NK-92 treated with Interleukin-12 subunit alpha and Interleukin-12 subunit beta, amount 100 ng/mL, for 24 hours (cell line): ENCODE results near the gene PBX3.

Experiments
- DNase-seq: peaks from one replicate; lab custom pipeline; 2025; lab: John Stamatoyannopoulos, UW

The PBX3 gene

GRCh38 chr9:125747053-125747764 is at the start of gene PBX3:
TSS of gene PBX3 (plus strand) at chr9:125747373.
- DNase-seq, result peak; percentile 23

- no peak for DNase-seq
These were observed 47.3 kb upstream of the PBX3 start for GRCh38 chr9:125699870-125700269.

- no peak for DNase-seq
These were observed 46.4 kb upstream of the PBX3 start for GRCh38 chr9:125700791-125701190.

- no peak for DNase-seq
These were observed 45.8 kb upstream of the PBX3 start for GRCh38 chr9:125701351-125701750.

GRCh38 chr9:125703662-125704061 is 43.5 kb upstream of the PBX3 start:
- no peak for DNase-seq

- DNase-seq, result no peak
These were observed 41.3 kb upstream of the PBX3 start for GRCh38 chr9:125705893-125706292.

GRCh38 chr9:125706651-125707471 is 40.3 kb upstream of the PBX3 start, which contains the start of gene MAPKAP1:
TSS of gene MAPKAP1 (minus strand) at chr9:125707208. CDS start at chr9:125672574, 34,634 bp downstream.
- peak; percentile 90 for DNase-seq

- DNase-seq, result no peak
These were observed 39.7 kb upstream of the PBX3 start for GRCh38 chr9:125707472-125707804.

- no peak for DNase-seq
These were observed 20.6 kb upstream of the PBX3 start for GRCh38 chr9:125726456-125727132.

- DNase-seq, result no peak
These were observed 17.0 kb upstream of the PBX3 start for GRCh38 chr9:125730168-125730567.

GRCh38 chr9:125732562-125732961 is 14.6 kb upstream of the PBX3 start:
- DNase-seq, result no peak

- DNase-seq, result no peak
These were observed 7.7 kb upstream of the PBX3 start for GRCh38 chr9:125739436-125739835.

GRCh38 chr9:125742657-125743056 is 4.5 kb upstream of the PBX3 start:
- no peak for DNase-seq

GRCh38 chr9:125743682-125744428 is 3.3 kb upstream of the PBX3 start:
- no peak for DNase-seq

- DNase-seq, result no peak
These were observed 2.6 kb upstream of the PBX3 start for GRCh38 chr9:125744616-125745015.

GRCh38 chr9:125745018-125745417 is 2.2 kb upstream of the PBX3 start:
- DNase-seq, result no peak

- no peak for DNase-seq
These were observed 1.5 kb upstream of the PBX3 start for GRCh38 chr9:125745682-125746016.

GRCh38 chr9:125746017-125746773 is 978 bp upstream of the PBX3 start:
- peak; percentile 85 for DNase-seq

GRCh38 chr9:125746774-125747052 is 460 bp upstream of the PBX3 start:
- no peak for DNase-seq

GRCh38 chr9:125747765-125748445 is 732 bp downstream of the PBX3 start:
- DNase-seq, result no peak

- DNase-seq, result no peak
These were observed 1.4 kb downstream of the PBX3 start for GRCh38 chr9:125748446-125749099.
